ENCODE results near the gene PARP4.
"Not testable (repeated sequence)": the region's sequence is repeated elsewhere in the genome, so short reads cannot be mapped to it uniquely, and the experiment has no call there.

PARP4 gene

GRCh38 chr13:24503379-24503696 is 9.2 kb downstream of the PARP4 start:
- Histone ChIP-seq H3K36me3 (ENCODE audit: insufficient read depth, low read depth, low read length) (no peaks in the 10 kb centered on the region; the same call in none of the 2 replicates), H3K9me3 (ENCODE audit: insufficient read depth, low read depth, low read length) (no peaks in the 10 kb centered on the region), H3K9ac (ENCODE audit: low read depth, low read length) (no peak overlapping the region), H3K4me3 (ENCODE audit: low read length) (no peak overlapping the region), H3K27me3 (ENCODE audit: insufficient read depth, low read length) (no peaks in the 10 kb centered on the region), H3K4me1 (ENCODE audit: insufficient read depth, low read length) (no peaks in the 10 kb centered on the region), H3K27ac (ENCODE audit: low read length) (no peak overlapping the region)

DNA sequence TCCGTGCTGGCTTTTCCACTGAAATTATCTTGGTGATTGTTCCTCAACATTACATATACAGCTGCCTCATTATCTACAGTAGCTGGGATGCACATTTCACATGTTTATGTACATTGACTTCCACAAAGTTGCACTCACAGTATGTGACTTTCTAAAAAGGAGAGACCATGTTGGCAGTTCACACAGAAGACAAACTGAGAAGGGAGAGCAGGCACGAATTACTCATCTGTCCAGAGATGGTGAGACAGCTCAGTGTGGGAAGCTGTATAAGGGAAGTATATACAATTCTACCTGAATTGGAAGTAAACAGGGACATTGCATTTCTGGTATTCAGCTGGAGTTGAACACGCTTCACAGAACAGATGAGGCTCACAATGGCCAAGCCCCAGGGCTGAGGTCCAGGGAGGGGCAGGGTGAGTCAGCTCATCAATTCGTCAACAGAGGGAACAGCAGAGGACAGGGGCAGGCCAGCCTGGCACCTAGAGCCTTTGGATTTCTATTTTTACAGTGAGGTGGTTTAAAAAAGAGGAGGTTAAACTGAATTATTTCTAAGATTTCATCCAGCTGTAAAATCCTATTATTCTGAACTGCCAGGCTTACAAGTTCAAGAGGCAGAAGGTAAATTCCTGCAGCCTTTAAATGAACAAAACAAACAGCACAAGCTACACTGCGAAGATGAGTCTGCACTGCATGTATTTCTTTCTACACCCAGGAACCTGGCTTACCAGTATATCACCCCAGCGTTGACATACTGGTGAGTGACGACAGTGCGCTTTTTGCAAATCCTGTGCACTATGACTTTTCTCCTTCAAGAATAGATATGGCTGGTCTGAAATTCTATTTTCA is 9.8 kb downstream of the PARP4 start:
- H3K4me1 ChIP-seq (ENCODE audit: insufficient read depth, low read length) = no peaks in the 10 kb centered on the region
- no peak overlapping the region for H3K27ac ChIP-seq (ENCODE audit: low read length)
- no peaks in the 10 kb centered on the region for H3K9me3 ChIP-seq (ENCODE audit: insufficient read depth, low read depth, low read length)
- peaks cover 3% of the 10 kb centered on the region for H3K36me3 ChIP-seq (ENCODE audit: insufficient read depth, low read depth, low read length)
- H3K4me3 ChIP-seq (ENCODE audit: low read length) = no peak overlapping the region
- no peaks in the 10 kb centered on the region for H3K27me3 ChIP-seq (ENCODE audit: insufficient read depth, low read length)
- no peak overlapping the region for H3K9ac ChIP-seq (ENCODE audit: low read depth, low read length)

DNA sequence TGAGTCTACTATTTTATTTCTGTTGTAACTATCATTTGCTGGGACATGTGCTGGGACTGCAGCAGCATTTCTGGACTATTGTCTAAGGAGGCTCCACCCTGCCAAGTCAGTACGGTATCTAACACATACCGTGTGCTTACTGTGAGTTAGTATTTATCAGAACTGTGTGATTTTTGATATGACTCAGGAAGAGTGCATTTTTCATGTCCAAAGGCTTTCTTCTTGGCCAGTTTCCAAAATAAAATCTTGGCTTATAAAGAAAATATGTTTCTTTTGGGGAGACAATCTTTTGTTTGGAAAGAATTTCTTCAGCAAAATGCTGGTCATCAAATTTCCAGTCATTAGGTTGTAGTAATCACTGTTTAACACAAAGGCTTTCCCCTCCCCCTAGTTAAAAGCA is 11.6 kb downstream of the PARP4 start:
- H3K27me3 ChIP-seq (ENCODE audit: insufficient read depth, low read length) = no peaks in the 10 kb centered on the region
- H3K4me1 ChIP-seq (ENCODE audit: insufficient read depth, low read length) = no peaks in the 10 kb centered on the region
- no peaks in the 10 kb centered on the region for H3K9me3 ChIP-seq (ENCODE audit: insufficient read depth, low read depth, low read length)
- H3K27ac ChIP-seq (ENCODE audit: low read length) = no peak overlapping the region
- H3K9ac ChIP-seq (ENCODE audit: low read depth, low read length) = no peak overlapping the region
- peaks cover 15% of the 10 kb centered on the region for H3K36me3 ChIP-seq (ENCODE audit: insufficient read depth, low read depth, low read length)
- no peak overlapping the region for H3K4me3 ChIP-seq (ENCODE audit: low read length)

DNA sequence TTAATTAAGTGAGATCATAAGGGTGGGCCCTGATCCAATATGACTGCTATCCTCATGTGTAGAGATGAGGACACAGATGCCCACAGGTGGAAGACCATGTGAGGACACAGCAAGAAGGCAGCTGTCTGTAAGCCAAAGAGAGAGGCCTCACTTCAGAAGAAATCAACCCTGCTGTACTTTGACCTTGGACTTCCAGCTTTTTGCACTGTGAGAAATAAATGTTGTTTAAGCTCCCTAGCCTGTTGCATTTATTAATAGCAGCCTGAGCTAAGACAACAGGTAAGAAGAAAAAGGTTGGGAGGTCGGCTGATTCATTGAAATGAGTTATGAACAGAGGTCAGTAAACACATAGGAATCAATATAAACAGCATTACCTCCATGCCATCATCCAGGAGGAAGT is 14.8 kb downstream of the PARP4 start:
- no peak overlapping the region for H3K4me3 ChIP-seq (ENCODE audit: low read length)
- no peaks in the 10 kb centered on the region for H3K4me1 ChIP-seq (ENCODE audit: insufficient read depth, low read length)
- no peaks in the 10 kb centered on the region for H3K27me3 ChIP-seq (ENCODE audit: insufficient read depth, low read length)
- H3K9ac ChIP-seq (ENCODE audit: low read depth, low read length) = no peak overlapping the region
- peaks cover 44% of the 10 kb centered on the region for H3K36me3 ChIP-seq (ENCODE audit: insufficient read depth, low read depth, low read length)
- no peak overlapping the region for H3K27ac ChIP-seq (ENCODE audit: low read length)
- H3K9me3 ChIP-seq (ENCODE audit: insufficient read depth, low read depth, low read length) = no peaks in the 10 kb centered on the region

DNA sequence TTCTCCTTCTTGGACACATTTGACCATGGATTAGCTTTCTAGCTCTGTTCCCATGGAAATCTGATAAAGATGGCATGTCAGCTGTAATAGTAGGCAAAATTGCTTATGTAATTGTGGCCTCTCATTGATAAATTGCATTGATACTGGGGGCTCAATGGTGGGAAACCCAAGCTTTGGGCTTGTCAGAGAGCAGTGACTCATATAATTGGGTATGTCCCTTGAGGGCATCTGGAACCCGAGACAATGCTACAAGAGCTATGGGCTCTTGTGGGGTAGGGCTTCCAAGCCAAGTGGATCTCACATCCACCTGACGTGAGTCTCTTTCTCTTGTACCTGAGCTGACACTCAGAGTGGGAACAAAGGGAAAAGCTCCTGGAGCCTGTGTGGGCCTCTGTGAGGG is 16.3 kb downstream of the PARP4 start:
- not testable (repeated sequence) for H3K9ac ChIP-seq (ENCODE audit: low read depth, low read length); H3K27ac ChIP-seq (ENCODE audit: low read length); H3K27me3 ChIP-seq (ENCODE audit: insufficient read depth, low read length); H3K9me3 ChIP-seq (ENCODE audit: insufficient read depth, low read depth, low read length); H3K4me3 ChIP-seq (ENCODE audit: low read length); H3K4me1 ChIP-seq (ENCODE audit: insufficient read depth, low read length)
- H3K36me3 ChIP-seq (ENCODE audit: insufficient read depth, low read depth, low read length) = peaks cover 58% of the 10 kb centered on the region

DNA sequence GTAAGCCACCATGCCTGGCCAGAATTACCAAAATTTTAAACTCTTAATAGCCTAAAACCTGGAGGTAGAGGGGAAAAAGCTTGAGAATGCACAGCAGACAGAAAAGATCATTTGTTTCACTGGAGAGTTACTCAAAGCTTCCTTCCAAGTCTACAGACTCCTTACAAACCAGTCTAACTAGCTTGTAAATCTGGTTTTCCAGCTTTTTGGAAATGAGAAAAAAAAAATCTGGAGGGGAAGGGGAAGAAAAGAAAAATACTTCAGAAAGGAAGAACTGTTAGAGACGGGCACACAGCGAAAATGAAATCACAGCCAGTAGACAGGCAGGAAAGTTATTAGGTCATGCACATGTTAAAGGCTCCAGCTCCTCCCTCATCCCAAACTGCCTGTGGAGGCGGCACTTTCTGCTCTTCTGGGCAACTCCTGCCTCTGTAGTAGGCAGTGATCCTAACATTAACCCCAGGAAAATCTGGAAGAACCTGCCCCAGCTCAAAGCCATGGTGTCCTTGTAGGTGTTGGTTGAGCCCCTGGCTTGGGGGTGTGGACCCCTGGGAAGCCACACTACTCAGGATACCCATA is 17.3 kb downstream of the PARP4 start:
- no peak overlapping the region for H3K4me3 ChIP-seq (ENCODE audit: low read length)
- no peaks in the 10 kb centered on the region for H3K4me1 ChIP-seq (ENCODE audit: insufficient read depth, low read length)
- no peak overlapping the region for H3K27ac ChIP-seq (ENCODE audit: low read length)
- H3K9me3 ChIP-seq (ENCODE audit: insufficient read depth, low read depth, low read length) = no peaks in the 10 kb centered on the region
- no peak overlapping the region for H3K9ac ChIP-seq (ENCODE audit: low read depth, low read length)
- H3K27me3 ChIP-seq (ENCODE audit: insufficient read depth, low read length) = no peaks in the 10 kb centered on the region
- peaks cover 66% of the 10 kb centered on the region for H3K36me3 ChIP-seq (ENCODE audit: insufficient read depth, low read depth, low read length)

- no peaks in the 10 kb centered on the region for H3K4me1 ChIP-seq (ENCODE audit: insufficient read depth, low read length)
- no peak overlapping the region for H3K27ac ChIP-seq (ENCODE audit: low read length)
- no peak overlapping the region for H3K9ac ChIP-seq (ENCODE audit: low read depth, low read length)
- H3K9me3 ChIP-seq (ENCODE audit: insufficient read depth, low read depth, low read length) = no peaks in the 10 kb centered on the region
- peaks cover 80% of the 10 kb centered on the region for H3K36me3 ChIP-seq (ENCODE audit: insufficient read depth, low read depth, low read length)
- H3K4me3 ChIP-seq (ENCODE audit: low read length) = no peak overlapping the region
- H3K27me3 ChIP-seq (ENCODE audit: insufficient read depth, low read length) = no peaks in the 10 kb centered on the region
Measured at GRCh38 chr13:24493356-24493755, 19.2 kb downstream of the PARP4 start.

- Histone ChIP-seq H3K4me3 (ENCODE audit: low read length) (no peak overlapping the region), H3K27me3 (ENCODE audit: insufficient read depth, low read length) (no peaks in the 10 kb centered on the region), H3K9me3 (ENCODE audit: insufficient read depth, low read depth, low read length) (no peaks in the 10 kb centered on the region), H3K4me1 (ENCODE audit: insufficient read depth, low read length) (no peaks in the 10 kb centered on the region), H3K27ac (ENCODE audit: low read length) (no peak overlapping the region), H3K9ac (ENCODE audit: low read depth, low read length) (no peak overlapping the region), H3K36me3 (ENCODE audit: insufficient read depth, low read depth, low read length) (peaks cover 67% of the 10 kb centered on the region)
Measured at GRCh38 chr13:24491845-24492244, 20.7 kb downstream of the PARP4 start.

DNA sequence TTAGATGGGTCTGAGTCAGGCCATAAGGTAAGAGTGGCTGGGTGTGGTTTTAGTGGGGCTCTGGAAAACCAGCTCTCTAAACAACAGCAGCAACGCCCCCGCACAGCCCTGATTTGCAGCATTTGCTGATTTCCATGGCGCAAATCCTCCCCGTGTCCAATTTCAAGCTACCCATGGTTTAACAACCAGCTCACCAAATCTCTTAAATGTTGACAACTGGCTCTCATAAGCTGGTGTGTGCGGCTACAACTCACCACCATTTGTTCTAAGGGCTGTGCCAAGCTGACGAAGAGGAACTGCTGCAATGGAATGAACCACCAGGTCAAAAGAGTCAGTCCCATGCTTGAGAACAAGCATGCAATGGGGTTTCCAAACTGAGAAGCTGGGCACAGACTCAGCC is 22.9 kb downstream of the PARP4 start:
- H3K36me3 ChIP-seq (ENCODE audit: insufficient read depth, low read depth, low read length) = peaks cover 67% of the 10 kb centered on the region

DNA sequence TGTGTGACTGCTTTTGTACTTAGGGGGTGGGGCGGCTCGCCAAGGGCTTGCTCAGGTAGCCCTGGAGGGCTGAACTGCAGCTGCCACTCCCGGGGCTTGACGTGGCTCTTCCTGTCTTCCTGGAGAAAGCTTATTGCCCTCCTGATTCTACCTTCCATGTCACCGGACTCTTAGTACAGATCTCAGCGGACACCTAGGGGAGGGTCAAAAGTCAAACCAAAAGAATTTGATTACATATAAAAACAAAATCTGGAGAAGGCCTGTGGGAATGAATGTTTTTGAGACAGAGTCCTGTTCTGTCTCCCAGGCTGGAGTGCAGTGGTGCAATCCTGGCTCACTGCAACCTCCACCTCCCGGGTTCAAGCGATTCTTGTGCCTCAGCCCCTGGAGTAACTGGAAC is 24.5 kb downstream of the PARP4 start:
- H3K4me3 ChIP-seq (ENCODE audit: low read length); H3K27me3 ChIP-seq (ENCODE audit: insufficient read depth, low read length); H3K9ac ChIP-seq (ENCODE audit: low read depth, low read length); H3K4me1 ChIP-seq (ENCODE audit: insufficient read depth, low read length); H3K27ac ChIP-seq (ENCODE audit: low read length); H3K9me3 ChIP-seq (ENCODE audit: insufficient read depth, low read depth, low read length): not testable (repeated sequence)
- peaks cover 63% of the 10 kb centered on the region for H3K36me3 ChIP-seq (ENCODE audit: insufficient read depth, low read depth, low read length)

More for the DNA sequence above, 22.9 kb downstream of the PARP4 start:
- no peak overlapping the region for H3K27ac ChIP-seq (ENCODE audit: low read length)
- H3K27me3 ChIP-seq (ENCODE audit: insufficient read depth, low read length) = no peaks in the 10 kb centered on the region
- no peaks in the 10 kb centered on the region for H3K4me1 ChIP-seq (ENCODE audit: insufficient read depth, low read length)
- H3K4me3 ChIP-seq (ENCODE audit: low read length) = no peak overlapping the region
- no peaks in the 10 kb centered on the region for H3K9me3 ChIP-seq (ENCODE audit: insufficient read depth, low read depth, low read length)
- H3K9ac ChIP-seq (ENCODE audit: low read depth, low read length) = no peak overlapping the region

DNA sequence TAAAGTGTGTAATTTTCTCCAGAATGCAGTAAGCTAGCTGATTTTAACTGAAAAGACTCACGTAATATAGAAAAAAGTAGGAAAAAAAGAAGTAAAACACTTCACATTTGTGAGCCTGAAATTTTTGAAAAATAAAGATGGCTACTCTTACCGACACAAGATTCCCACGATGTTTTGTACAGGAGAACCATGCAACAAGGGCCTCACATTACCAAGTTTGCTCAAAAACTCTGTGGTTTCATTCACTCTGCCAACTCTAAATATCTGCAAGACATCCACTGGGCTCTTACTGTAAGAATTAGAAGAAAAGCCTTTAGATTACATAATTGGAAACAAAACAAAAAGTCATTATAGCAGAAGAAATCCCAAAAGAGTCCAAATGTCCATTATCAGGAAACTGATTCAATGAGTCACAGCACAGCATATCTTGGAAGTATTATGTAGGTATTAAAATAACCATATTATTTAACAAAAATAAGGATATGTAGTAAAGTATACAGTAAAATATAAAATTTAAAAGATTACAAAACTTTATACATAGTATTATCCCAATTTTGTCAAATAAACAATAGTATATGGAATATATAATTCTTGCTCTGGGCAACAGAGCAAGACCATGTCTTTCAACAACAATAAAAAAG is 26.4 kb downstream of the PARP4 start:
- H3K4me1 ChIP-seq (ENCODE audit: insufficient read depth, low read length); H3K9ac ChIP-seq (ENCODE audit: low read depth, low read length); H3K4me3 ChIP-seq (ENCODE audit: low read length); H3K9me3 ChIP-seq (ENCODE audit: insufficient read depth, low read depth, low read length); H3K27me3 ChIP-seq (ENCODE audit: insufficient read depth, low read length); H3K27ac ChIP-seq (ENCODE audit: low read length): not testable (repeated sequence)
- peaks cover 62% of the 10 kb centered on the region for H3K36me3 ChIP-seq (ENCODE audit: insufficient read depth, low read depth, low read length)

DNA sequence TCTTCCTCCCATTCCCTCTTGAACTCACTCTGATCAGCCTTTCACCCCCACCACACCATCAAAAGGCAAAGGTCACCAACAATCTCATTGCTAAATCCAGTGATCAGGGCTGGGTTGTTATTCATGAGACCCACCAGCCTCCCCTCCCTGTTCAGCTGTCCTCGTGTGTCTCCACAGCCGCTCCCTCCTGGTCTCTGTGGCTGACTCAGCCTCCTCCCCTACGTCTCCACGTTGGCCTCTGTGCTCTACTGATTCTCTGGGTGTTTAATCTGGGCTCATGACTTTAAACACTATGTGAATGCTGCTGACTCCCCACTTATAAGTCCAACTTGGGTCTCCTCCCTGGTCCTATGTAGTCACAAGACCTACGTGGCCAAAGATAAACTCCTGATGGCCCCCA is 38.9 kb downstream of the PARP4 start:
- Histone ChIP-seq H3K9me3 (ENCODE audit: insufficient read depth, low read depth, low read length) (no peaks in the 10 kb centered on the region), H3K4me3 (ENCODE audit: low read length) (no peak overlapping the region), H3K27me3 (ENCODE audit: insufficient read depth, low read length) (no peaks in the 10 kb centered on the region), H3K9ac (ENCODE audit: low read depth, low read length) (no peak overlapping the region), H3K36me3 (ENCODE audit: insufficient read depth, low read depth, low read length) (peaks cover 86% of the 10 kb centered on the region), H3K27ac (ENCODE audit: low read length) (no peak overlapping the region), H3K4me1 (ENCODE audit: insufficient read depth, low read length) (no peaks in the 10 kb centered on the region)
